DMS 273 (cell line): Measurements from ENCODE around the gene MSH2.

Experiments used
- DNase-seq: peaks from one replicate; lab custom pipeline; 2025; ENCODE audit not compliant: unreplicated experiment; lab: John Stamatoyannopoulos, UW

The MSH2 gene

DNA sequence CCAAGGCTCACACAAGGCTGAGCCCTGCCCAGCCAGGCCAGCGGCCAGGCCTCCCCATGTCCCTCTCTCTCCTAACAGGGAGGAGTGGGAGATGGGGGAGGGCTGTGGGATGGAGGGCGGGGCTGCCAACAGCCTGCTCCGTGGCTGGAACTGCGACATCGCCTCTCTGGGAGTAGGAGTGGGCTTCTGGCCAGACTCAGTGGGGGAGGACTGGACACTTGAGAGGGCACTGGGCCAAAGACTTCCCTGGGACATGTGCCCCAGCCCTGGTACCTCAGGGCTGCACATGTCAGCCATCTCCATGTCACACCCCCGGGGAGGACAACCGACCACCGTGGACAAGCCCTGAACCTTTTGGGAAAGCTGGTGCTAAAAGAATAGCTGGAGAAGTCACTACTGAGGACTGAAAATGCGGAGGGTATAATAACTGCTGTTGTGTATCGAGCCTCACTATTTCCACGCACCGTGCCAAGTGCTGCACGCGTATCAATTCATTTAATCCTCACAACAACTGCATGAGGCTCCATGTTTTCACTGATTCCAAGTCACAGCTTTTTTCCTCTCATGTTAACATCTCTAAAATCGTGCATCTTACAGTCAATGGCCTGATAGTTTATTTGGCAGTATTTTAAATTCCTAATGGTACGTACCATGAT, 127.3 kb downstream of the MSH2 start:
- DNase-seq: no peak

DNA sequence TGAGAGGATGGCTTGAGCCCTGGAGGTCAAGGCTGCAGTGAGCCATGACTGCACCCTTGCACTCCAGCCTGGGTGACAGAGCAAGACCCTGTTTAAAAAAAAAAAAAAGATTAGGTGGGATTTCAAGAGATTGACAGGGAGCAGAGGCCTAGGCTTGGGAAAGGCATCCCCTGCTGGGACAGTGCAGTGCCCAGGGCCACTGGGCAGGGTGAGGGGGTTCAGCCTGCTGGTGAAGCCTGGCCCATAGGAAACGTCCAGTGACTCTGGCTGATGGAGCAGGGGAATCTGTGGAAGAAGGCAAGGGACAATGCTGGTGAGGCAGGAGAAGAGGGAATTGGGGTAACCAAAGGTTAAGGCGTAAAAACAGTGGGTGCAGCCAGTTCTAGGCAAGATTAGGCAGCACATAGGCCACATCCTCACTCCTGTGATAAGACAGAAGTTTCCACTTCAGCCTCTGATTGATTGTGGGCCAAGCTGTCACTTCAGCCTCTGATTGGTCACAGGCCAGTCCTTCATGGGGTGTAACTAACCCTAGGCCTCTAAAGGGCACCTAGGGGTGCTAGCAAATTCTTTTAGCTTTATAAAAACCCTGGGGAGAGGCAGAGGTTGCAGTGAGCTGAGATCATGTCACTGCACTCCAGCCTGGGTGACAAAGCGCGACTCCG, 128.6 kb downstream of the MSH2 start:
- DNase-seq: no peak
